ENCODE measurements around the gene MEPE. TPM values are rescaled to one million over a fixed set of nuclear protein-coding genes. Genes with fewer than 3 reads are reported as not detected.
A peak's percentile ranks its signal among the peaks of the same experiment; 100 is the strongest.

The MEPE gene
- total and polyA plus RNA-seq, 4 experiments from 2014 or later = not detected

DNA sequence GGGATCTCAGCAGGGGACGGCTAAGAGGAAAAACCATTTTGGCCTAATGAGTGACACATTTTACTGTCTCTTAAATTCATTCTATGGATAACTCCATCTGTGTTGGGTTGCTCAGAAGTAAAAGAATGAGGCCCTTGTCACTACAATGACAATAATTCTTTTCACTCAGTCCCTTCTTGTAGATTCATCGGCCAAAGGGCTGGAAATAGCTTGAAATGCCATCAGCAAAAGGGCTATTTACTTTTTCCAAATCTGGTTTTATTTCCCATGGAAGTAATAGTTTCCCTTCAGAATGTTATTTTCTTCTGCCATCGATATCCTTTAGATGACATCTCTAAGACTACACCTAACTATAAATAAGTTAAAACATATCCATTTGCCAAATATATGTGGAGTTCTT is 7.4 kb downstream of the MEPE start:
- no peak overlapping the region for H3K4me3 Mint-ChIP-seq
- Histone ChIP-seq H3K4me1 (ENCODE audit: insufficient read depth, low read length) (no peaks in the 10 kb centered on the region), H3K27me3 (ENCODE audit: insufficient read depth, low read length) (no peaks in the 10 kb centered on the region), H3K27ac (ENCODE audit: low read depth, low read length) (no peak overlapping the region), H3K9me3 (ENCODE audit: control insufficient read depth in 1 of 2, low read length in 2 of 2) (no peaks in the 10 kb centered on the region), H3K36me3 (ENCODE audit: insufficient read depth, low read length) (no peaks in the 10 kb centered on the region), H3K4me3 (ENCODE audit: low read length in 2 of 2) (no peak overlapping the region)
- H3K4me1 Mint-ChIP-seq = no peaks in the 10 kb centered on the region
- CTCF ChIA-PET (ENCODE audit: partially characterized antibody) = interaction anchor here (3.9 kb wide), 1 partner anchor 8 kb away, joined by 24 read pairs; no protein-coding TSS in a partner anchor
- no peak overlapping the region for H3K27ac Mint-ChIP-seq
- intact Hi-C loops (cut with micrococcal nuclease) = no loop called here
- no peaks in the 10 kb centered on the region for H3K36me3 Mint-ChIP-seq
- no peaks in the 10 kb centered on the region for H3K9me3 Mint-ChIP-seq
- POLR2A ChIA-PET (ENCODE audit: partially characterized antibody) = no interaction called here
- DNase-seq = no peak
- H3K27me3 Mint-ChIP-seq = peaks cover 12 to 19% of the 10 kb centered on the region in 2 donors

GRCh38 chr4:87843936-87844335 is 11.2 kb downstream of the MEPE start:
- Mint-ChIP-seq H3K36me3 (no peaks in the 10 kb centered on the region), H3K9me3 (no peaks in the 10 kb centered on the region), H3K27ac (no peak overlapping the region), H3K27me3 (peaks cover 21 to 25% of the 10 kb centered on the region in 2 donors), H3K4me3 (no peak overlapping the region), H3K4me1 (peaks cover 0 to 4% (median under 1%) of the 10 kb centered on the region in 4 donors)
- Histone ChIP-seq H3K27ac (ENCODE audit: low read depth, low read length) (no peak overlapping the region), H3K36me3 (ENCODE audit: insufficient read depth, low read length) (no peaks in the 10 kb centered on the region), H3K27me3 (ENCODE audit: insufficient read depth, low read length) (no peaks in the 10 kb centered on the region), H3K4me3 (ENCODE audit: low read length in 2 of 2) (no peak overlapping the region), H3K4me1 (ENCODE audit: insufficient read depth, low read length) (peaks cover 3% of the 10 kb centered on the region), H3K9me3 (ENCODE audit: control insufficient read depth in 1 of 2, low read length in 2 of 2) (no peaks in the 10 kb centered on the region)
- CTCF ChIA-PET (ENCODE audit: partially characterized antibody) = interaction anchor here (1.0 kb wide), 1 partner anchor 9 kb away, joined by 4 read pairs; no protein-coding TSS in a partner anchor
- intact Hi-C loops (cut with micrococcal nuclease) = no loop called here
- DNase-seq = no peak
- POLR2A ChIA-PET (ENCODE audit: partially characterized antibody) = no interaction called here

DNA sequence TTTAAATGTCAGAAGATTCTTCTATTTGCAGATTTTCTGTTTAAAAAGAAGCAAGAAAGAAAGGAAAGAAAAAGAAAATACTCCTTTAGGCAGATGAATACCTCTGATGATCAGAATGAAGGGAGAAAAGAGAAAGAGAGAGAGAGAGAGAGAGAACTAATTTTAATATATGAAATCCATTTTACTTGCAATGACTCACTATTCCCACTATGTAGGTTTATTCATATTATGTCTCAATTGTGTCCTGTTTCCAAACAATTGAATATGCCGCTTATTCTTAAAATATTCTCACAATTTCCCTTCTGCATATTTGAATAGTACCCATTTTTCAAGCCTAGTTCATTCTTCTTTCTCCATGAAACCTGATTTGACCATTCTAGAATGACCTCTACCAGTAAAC is 11.7 kb downstream of the MEPE start:
- no peak overlapping the region for H3K4me3 Mint-ChIP-seq
- H3K4me3 ChIP-seq (ENCODE audit: low read length in 2 of 2) = no peak overlapping the region
- no peaks in the 10 kb centered on the region for H3K9me3 Mint-ChIP-seq
- H3K9me3 ChIP-seq (ENCODE audit: control insufficient read depth in 1 of 2, low read length in 2 of 2) = no peaks in the 10 kb centered on the region
- H3K4me1 ChIP-seq (ENCODE audit: insufficient read depth, low read length) = peaks cover 4% of the 10 kb centered on the region
- no peak overlapping the region for H3K27ac Mint-ChIP-seq
- intact Hi-C loops (cut with micrococcal nuclease) = no loop called here
- H3K4me1 Mint-ChIP-seq = peaks cover 0 to 7% (median 3%) of the 10 kb centered on the region in 4 donors
- ChIA-PET POLR2A (ENCODE audit: partially characterized antibody) (no interaction called here), CTCF (ENCODE audit: partially characterized antibody) (no interaction called here)
- H3K36me3 ChIP-seq (ENCODE audit: insufficient read depth, low read length) = no peaks in the 10 kb centered on the region
- no peak for DNase-seq
- H3K27me3 Mint-ChIP-seq = peaks cover 25% of the 10 kb centered on the region in 2 donors
- no peaks in the 10 kb centered on the region for H3K27me3 ChIP-seq (ENCODE audit: insufficient read depth, low read length)
- H3K27ac ChIP-seq (ENCODE audit: low read depth, low read length) = no peak overlapping the region
- no peaks in the 10 kb centered on the region for H3K36me3 Mint-ChIP-seq

GRCh38 chr4:87846226-87846625 is 13.5 kb downstream of the MEPE start:
- ChIA-PET CTCF (ENCODE audit: partially characterized antibody) (no interaction called here), POLR2A (ENCODE audit: partially characterized antibody) (no interaction called here)
- Mint-ChIP-seq H3K4me1 (peaks cover 0 to 9% (median 4%) of the 10 kb centered on the region in 4 donors), H3K27ac (no peak overlapping the region), H3K9me3 (no peaks in the 10 kb centered on the region), H3K36me3 (no peaks in the 10 kb centered on the region), H3K4me3 (no peak overlapping the region), H3K27me3 (peaks cover 23 to 24% of the 10 kb centered on the region in 2 donors)
- H3K27ac ChIP-seq (ENCODE audit: low read depth, low read length) = no peak overlapping the region
- peak in 1 of 5 donors; percentile 17 for DNase-seq
- H3K9me3 ChIP-seq (ENCODE audit: control insufficient read depth in 1 of 2, low read length in 2 of 2) = no peaks in the 10 kb centered on the region
- intact Hi-C loops (cut with micrococcal nuclease) = loop anchor here (5.0 kb wide), 2 partner anchors 169 to 574 kb away; no protein-coding TSS in a partner anchor
- no peaks in the 10 kb centered on the region for H3K27me3 ChIP-seq (ENCODE audit: insufficient read depth, low read length)
- H3K4me3 ChIP-seq (ENCODE audit: low read length in 2 of 2) = no peak overlapping the region
- no peaks in the 10 kb centered on the region for H3K36me3 ChIP-seq (ENCODE audit: insufficient read depth, low read length)
- peaks cover 4% of the 10 kb centered on the region for H3K4me1 ChIP-seq (ENCODE audit: insufficient read depth, low read length)

GRCh38 chr4:87848622-87849351 is 16.0 kb downstream of the MEPE start:
- Mint-ChIP-seq H3K9me3 (no peaks in the 10 kb centered on the region), H3K4me1 (peaks cover 0 to 9% (median 4%) of the 10 kb centered on the region in 4 donors), H3K36me3 (no peaks in the 10 kb centered on the region), H3K27me3 (peaks cover 16 to 20% of the 10 kb centered on the region in 2 donors), H3K4me3 (peak overlapping the region in 7 of 8 donors; percentile 1 to 74 (median 61)), H3K27ac (no peak overlapping the region)
- H3K9me3 ChIP-seq (ENCODE audit: control insufficient read depth in 1 of 2, low read length in 2 of 2) = no peaks in the 10 kb centered on the region
- intact Hi-C loops (cut with micrococcal nuclease) = loop anchor here (5.0 kb wide), 2 partner anchors 171 to 576 kb away; no protein-coding TSS in a partner anchor
- ChIA-PET POLR2A (ENCODE audit: partially characterized antibody) (interaction anchor here (0.7 kb wide), 1 partner anchor 128 kb away, joined by 3 read pairs; no protein-coding TSS in a partner anchor), CTCF (ENCODE audit: partially characterized antibody) (interaction anchor here (0.9 to 3.3 kb wide), 12 partner anchors 9 to 363 kb away, joined by 3 to 24 read pairs (median 4); no protein-coding TSS in a partner anchor)
- no peak overlapping the region for H3K27ac ChIP-seq (ENCODE audit: low read depth, low read length)
- H3K4me1 ChIP-seq (ENCODE audit: insufficient read depth, low read length) = peaks cover 4% of the 10 kb centered on the region
- H3K36me3 ChIP-seq (ENCODE audit: insufficient read depth, low read length) = no peaks in the 10 kb centered on the region
- peak; percentile 21 to 45 (median 25) for DNase-seq
- no peak overlapping the region for H3K4me3 ChIP-seq (ENCODE audit: low read length in 2 of 2)
- no peaks in the 10 kb centered on the region for H3K27me3 ChIP-seq (ENCODE audit: insufficient read depth, low read length)

DNA sequence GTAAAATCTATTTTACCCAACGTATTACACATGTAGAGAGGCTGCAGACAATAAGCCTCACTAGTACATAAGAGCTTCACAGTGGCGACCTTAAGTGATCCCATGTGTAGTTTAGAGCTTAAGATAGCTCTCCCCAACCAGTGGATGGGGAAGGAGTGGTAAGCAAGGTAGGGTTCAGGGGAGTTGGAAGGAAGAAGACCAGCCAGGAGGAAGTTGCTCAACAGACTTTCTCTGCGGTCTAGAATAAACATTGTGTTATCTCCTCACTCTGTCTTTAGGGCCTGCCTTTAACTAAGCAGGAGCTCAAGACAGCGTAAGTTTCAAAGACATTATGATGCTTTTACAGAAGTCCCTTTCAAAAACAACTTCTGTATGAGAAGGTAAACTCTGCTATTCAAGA is 16.8 kb downstream of the MEPE start:
- ChIA-PET CTCF (ENCODE audit: partially characterized antibody) (interaction anchor here (1.1 to 3.3 kb wide), 10 partner anchors 8 to 362 kb away, joined by 3 to 24 read pairs (median 4); no protein-coding TSS in a partner anchor), POLR2A (ENCODE audit: partially characterized antibody) (no interaction called here)
- Mint-ChIP-seq H3K27me3 (peaks cover 14 to 17% of the 10 kb centered on the region in 2 donors), H3K4me1 (peaks cover 0 to 9% (median 4%) of the 10 kb centered on the region in 4 donors), H3K4me3 (no peak overlapping the region), H3K9me3 (no peaks in the 10 kb centered on the region), H3K27ac (no peak overlapping the region), H3K36me3 (no peaks in the 10 kb centered on the region)
- H3K9me3 ChIP-seq (ENCODE audit: control insufficient read depth in 1 of 2, low read length in 2 of 2) = no peaks in the 10 kb centered on the region
- peak in 1 of 5 donors; percentile 14 for DNase-seq
- no peaks in the 10 kb centered on the region for H3K36me3 ChIP-seq (ENCODE audit: insufficient read depth, low read length)
- no peak overlapping the region for H3K27ac ChIP-seq (ENCODE audit: low read depth, low read length)
- H3K4me1 ChIP-seq (ENCODE audit: insufficient read depth, low read length) = peaks cover 4% of the 10 kb centered on the region
- H3K27me3 ChIP-seq (ENCODE audit: insufficient read depth, low read length) = no peaks in the 10 kb centered on the region
- intact Hi-C loops (cut with micrococcal nuclease) = loop anchor here (5.0 kb wide), 2 partner anchors 172 to 577 kb away; no protein-coding TSS in a partner anchor
- no peak overlapping the region for H3K4me3 ChIP-seq (ENCODE audit: low read length in 2 of 2)

- Histone ChIP-seq H3K9me3 (ENCODE audit: control insufficient read depth in 1 of 2, low read length in 2 of 2) (no peaks in the 10 kb centered on the region), H3K27ac (ENCODE audit: low read depth, low read length) (no peak overlapping the region), H3K4me1 (ENCODE audit: insufficient read depth, low read length) (peaks cover 4% of the 10 kb centered on the region), H3K36me3 (ENCODE audit: insufficient read depth, low read length) (no peaks in the 10 kb centered on the region), H3K27me3 (ENCODE audit: insufficient read depth, low read length) (no peaks in the 10 kb centered on the region), H3K4me3 (ENCODE audit: low read length in 2 of 2) (no peak overlapping the region)
- H3K27ac Mint-ChIP-seq = no peak overlapping the region
- no peaks in the 10 kb centered on the region for H3K36me3 Mint-ChIP-seq
- no peak for DNase-seq
- ChIA-PET POLR2A (ENCODE audit: partially characterized antibody) (no interaction called here), CTCF (ENCODE audit: partially characterized antibody) (interaction anchor here (2.4 to 3.1 kb wide), 2 partner anchors 8 to 361 kb away, joined by 11 to 18 read pairs; no protein-coding TSS in a partner anchor)
- intact Hi-C loops (cut with micrococcal nuclease) = no loop called here
- no peaks in the 10 kb centered on the region for H3K9me3 Mint-ChIP-seq
- H3K4me3 Mint-ChIP-seq = no peak overlapping the region
- peaks cover 0 to 9% (median 4%) of the 10 kb centered on the region in 4 donors for H3K4me1 Mint-ChIP-seq
- H3K27me3 Mint-ChIP-seq = peaks cover 8 to 11% of the 10 kb centered on the region in 2 donors
Observed at GRCh38 chr4:87851332-87851731, 18.6 kb downstream of the MEPE start.

All from CD4-positive, alpha-beta memory T cell (primary cell).